Measurements from ENCODE around the gene CCDC137.

The CCDC137 gene

GRCh38 chr17:81716674-81716996 is 50.1 kb downstream of the CCDC137 start:
- no peak for DNase-seq (ENCODE audit: low read depth)

- DNase-seq (ENCODE audit: low read depth) = no peak
Measured at GRCh38 chr17:81717049-81717765, 50.7 kb downstream of the CCDC137 start.

- DNase-seq (ENCODE audit: low read depth) = no peak
Measured at GRCh38 chr17:81717766-81718089, 51.2 kb downstream of the CCDC137 start.

GRCh38 chr17:81719410-81720266 is 53.1 kb downstream of the CCDC137 start:
- DNase-seq (ENCODE audit: low read depth) = no peak

GRCh38 chr17:81720267-81721071 is 53.9 kb downstream of the CCDC137 start:
- no peak for DNase-seq (ENCODE audit: low read depth)

GRCh38 chr17:81722184-81723120 is 55.9 kb downstream of the CCDC137 start:
- DNase-seq (ENCODE audit: low read depth) = no peak
